AG09319 (cell line): Measurements from ENCODE around the gene COL10A1.

Experiments used
- DNase-seq: peaks from one replicate; pipeline ENCODE4 v3.0.0-alpha.2; 2010; ENCODE audit warnings: low read depth; ENCODE audit errors: extremely low read depth
- TF ChIP-seq, protein P1 (sequence below): IDR thresholded peaks from 2 replicates; pipeline ENCODE4 v1.5.1; 2011; ENCODE audit warnings: low read depth, mild to moderate bottlenecking, inconsistent platforms, low read length, moderate library complexity

COL10A1 gene

DNA sequence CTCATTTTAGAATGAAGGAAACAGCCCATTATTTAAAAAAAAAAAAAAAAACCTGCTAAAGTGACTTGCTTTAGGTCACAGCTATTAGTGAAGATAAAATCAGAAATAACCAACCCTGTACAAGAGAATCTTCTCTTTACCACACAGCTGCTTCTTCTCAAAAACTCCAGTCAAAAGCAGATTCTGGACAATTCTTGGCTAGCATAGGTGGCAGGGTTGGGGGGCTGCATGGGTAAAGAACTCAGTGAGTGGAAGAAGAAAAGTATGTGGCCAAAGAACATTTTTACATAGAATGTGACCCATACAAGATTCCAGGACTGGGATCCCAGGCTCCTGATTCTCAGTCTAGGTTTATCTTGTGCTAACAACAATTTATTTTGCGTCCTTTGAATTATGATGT lies 55.8 kb downstream of the COL10A1 start:
- TF ChIP-seq, protein P1, sequence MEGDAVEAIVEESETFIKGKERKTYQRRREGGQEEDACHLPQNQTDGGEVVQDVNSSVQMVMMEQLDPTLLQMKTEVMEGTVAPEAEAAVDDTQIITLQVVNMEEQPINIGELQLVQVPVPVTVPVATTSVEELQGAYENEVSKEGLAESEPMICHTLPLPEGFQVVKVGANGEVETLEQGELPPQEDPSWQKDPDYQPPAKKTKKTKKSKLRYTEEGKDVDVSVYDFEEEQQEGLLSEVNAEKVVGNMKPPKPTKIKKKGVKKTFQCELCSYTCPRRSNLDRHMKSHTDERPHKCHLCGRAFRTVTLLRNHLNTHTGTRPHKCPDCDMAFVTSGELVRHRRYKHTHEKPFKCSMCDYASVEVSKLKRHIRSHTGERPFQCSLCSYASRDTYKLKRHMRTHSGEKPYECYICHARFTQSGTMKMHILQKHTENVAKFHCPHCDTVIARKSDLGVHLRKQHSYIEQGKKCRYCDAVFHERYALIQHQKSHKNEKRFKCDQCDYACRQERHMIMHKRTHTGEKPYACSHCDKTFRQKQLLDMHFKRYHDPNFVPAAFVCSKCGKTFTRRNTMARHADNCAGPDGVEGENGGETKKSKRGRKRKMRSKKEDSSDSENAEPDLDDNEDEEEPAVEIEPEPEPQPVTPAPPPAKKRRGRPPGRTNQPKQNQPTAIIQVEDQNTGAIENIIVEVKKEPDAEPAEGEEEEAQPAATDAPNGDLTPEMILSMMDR: no peak
- DNase-seq: no peak
